ENCODE results near the gene INTS11. TPM values are rescaled to one million over a fixed set of nuclear protein-coding genes. Genes with fewer than 3 reads are reported as not detected.

Gene INTS11
- total and polyA plus RNA-seq, 9 of the 15 experiments (the other 6 are each of a cell fraction or from before 2014, with no cell fraction given), result 3.6 to 183 (median 110) TPM

- 0 out of 2 replicates have a peak, but pooled peaks have one; percentile 80 for TF ChIP-seq RBM14 (IDR thresholded peaks at IDR 0.05; ENCODE audit: borderline replicate concordance, insufficient read depth, low read depth, low read length)
- TF ChIP-seq CEBPG (CRISPR knock-in tag; IDR thresholded peaks at IDR 0.05), result 0 out of 2 replicates have a peak, but pooled peaks have one; percentile 43
- no peak for TF ChIP-seq CEBPG (tag; conservative IDR thresholded peaks at IDR 0.05 in 1 of 2, IDR thresholded peaks at IDR 0.05 in 1 of 2)
- TF ChIP-seq MAX (CRISPR knock-in tag; IDR thresholded peaks at IDR 0.05), result peak; percentile 47; the same call in 1 of the 2 replicates
- no peak for TF ChIP-seq PHB (CRISPR knock-in tag; IDR thresholded peaks at IDR 0.05)
Observed at GRCh38 chr1:1290238-1290731, 34.2 kb downstream of the INTS11 start (continued).

GRCh38 chr1:1287288-1288110 is 37.0 kb downstream of the INTS11 start:
- FAIRE-seq (no peak), DNase-seq (ENCODE audit: extremely low read depth in 1 of 4, low spot score in 3 of 4) (no peak), ATAC-seq (no peak)
- TF ChIP-seq UBTF (IDR thresholded peaks at IDR 0.05; ENCODE audit: borderline replicate concordance in 1 of 2, low read depth in 2 of 2, low read length in 2 of 2) (peak in 1 of 2 experiments; percentile 33; a peak in 1 of 4 replicates), ZNF740 (CRISPR knock-in tag; IDR thresholded peaks at IDR 0.05) (peak; percentile 27; the same call in 1 of the 2 replicates), ZNF740 (tag; IDR thresholded peaks at IDR 0.05) (no peak), JUN (IDR thresholded peaks at IDR 0.05; ENCODE audit: borderline replicate concordance, low read depth, low read length) (no peak), JUN (CRISPR knock-in tag; IDR thresholded peaks at IDR 0.05; ENCODE audit: borderline replicate concordance) (peak; percentile 20; the same call in 1 of the 2 replicates), HNRNPL (IDR thresholded peaks at IDR 0.05; ENCODE audit: low read depth, low read length) (peak; percentile 48; the same call in 1 of the 2 replicates), PTBP1 (IDR thresholded peaks at IDR 0.05; ENCODE audit: low read depth, low read length) (no peak), RBM14 (IDR thresholded peaks at IDR 0.05; ENCODE audit: borderline replicate concordance, insufficient read depth, low read depth, low read length) (no peak), ZBTB7A (IDR thresholded peaks at IDR 0.05; ENCODE audit: borderline replicate concordance, control insufficient read depth, low read depth, low read length) (peak; percentile 13; the same call in 1 of the 2 replicates)
- Histone ChIP-seq H3K9me1 (ENCODE audit: control insufficient read depth, insufficient read depth, low read length) (peaks cover 3% of the 10 kb centered on the region), H4K20me1 (replicated peaks; ENCODE audit: control insufficient read depth, insufficient read depth, low read length) (peaks cover 19% of the 10 kb centered on the region; the same call in 1 of the 2 replicates), H2AFZ (ENCODE audit: low read depth, low read length) (no peak overlapping the region), H3K4me3 (no peak overlapping the region), H3K79me2 (ENCODE audit: control insufficient read depth, insufficient read depth, low read length) (no peaks in the 10 kb centered on the region), H3K27me3 (ENCODE audit: control insufficient read depth in 2 of 2, insufficient read depth in 2 of 2, low read length in 2 of 2) (peaks cover 2 to 33% of the 10 kb centered on the region in 2 experiments; a peak in 3 of 5 replicates), H3K4me2 (ENCODE audit: insufficient read depth, low read length) (no peak overlapping the region), H3K36me3 (ENCODE audit: control insufficient read depth, insufficient read depth, low read length) (no peaks in the 10 kb centered on the region), H3K9ac (ENCODE audit: insufficient read depth in 1 of 2, low read depth in 2 of 2, low read length in 2 of 2) (peak overlapping the region in 1 of 2 experiments; percentile 68; a peak in 2 of 4 replicates), H3K27ac (ENCODE audit: extremely low read depth, low read depth, low read length) (no peak overlapping the region), H3K4me1 (replicated peaks in 1 of 2; ENCODE audit: control insufficient read depth in 2 of 2, insufficient read depth in 2 of 2, low read length in 2 of 2) (peaks cover 0 to 72% of the 10 kb centered on the region in 2 experiments; a peak in 3 of 5 replicates), H3K9me3 (replicated peaks; ENCODE audit: control insufficient read depth, insufficient read depth, low read depth, low read length) (no peaks in the 10 kb centered on the region)
- ChIA-PET CTCF (ENCODE audit: low intra/inter-chr PET ratio) (no interaction called here), POLR2A (interaction anchor here (0.5 to 2.3 kb wide), 6 partner anchors 11 to 271 kb away, joined by 3 to 6 read pairs (median 4); no protein-coding TSS in a partner anchor)
- 32% methylated on average over 33 of the region's 46 CpGs for WGBS (ENCODE audit: insufficient coverage, low coverage, missing lambda C conversion rate)
- in situ Hi-C loops (cut with MboI), result no loop called here
- intact Hi-C loops (cut with micrococcal nuclease), result no loop called here
- BruUV-seq (replicated peaks), result no TSS peak

All from K562 (cell line).